Stomach smooth muscle (tissue), 2 donors: ENCODE measurements around the gene ANKRD61.

Experiments
- H3K27ac ChIP-seq: one replicate; pipeline ENCODE4 v1.7.0; 2013; ENCODE audit warnings: mild to moderate bottlenecking, low read length, inconsistent platforms
- H3K27me3 ChIP-seq, 2 donors: one replicate each; pipeline ENCODE4 v1.7.0; 2013; ENCODE audit warnings: low read length in 2 of 2; ENCODE audit not compliant: insufficient read depth in 2 of 2, control insufficient read depth in 1 of 2
- H3K36me3 ChIP-seq, 2 donors: one replicate each; pipeline ENCODE4 v1.7.0; 2013; ENCODE audit warnings: low read length in 2 of 2; ENCODE audit not compliant: control insufficient read depth in 2 of 2, insufficient read depth in 2 of 2
- H3K4me1 ChIP-seq: one replicate; pipeline ENCODE4 v1.7.0; 2013; ENCODE audit warnings: low read length; ENCODE audit not compliant: control insufficient read depth, insufficient read depth
- H3K4me3 ChIP-seq, 2 donors: one replicate each; pipeline ENCODE4 v1.7.0; 2013; ENCODE audit warnings: low read length in 2 of 2
- H3K9ac ChIP-seq, 2 donors: one replicate each; pipeline ENCODE4 v1.7.0; 2013; ENCODE audit warnings: low read length in 2 of 2, mild to moderate bottlenecking in 1 of 2
- H3K9me3 ChIP-seq, 2 donors: one replicate each; pipeline ENCODE4 v1.7.0; 2013; ENCODE audit warnings: low read length in 2 of 2; ENCODE audit not compliant: control insufficient read depth in 2 of 2
- donor health status: healthy.
- donor health status: Pancreatic carcinoma.

The ANKRD61 gene

GRCh38 chr7:6015917-6016652, 15.1 kb upstream of the ANKRD61 start:
- peak overlapping the region; percentile 18 for H3K27ac ChIP-seq
- peak overlapping the region in 1 of 2 donors; percentile 64 for H3K9ac ChIP-seq
- H3K4me1 ChIP-seq, result peaks cover 3% of the 10 kb centered on the region
- no peaks in the 10 kb centered on the region for H3K27me3 ChIP-seq
- H3K4me3 ChIP-seq, result no peak overlapping the region
- H3K9me3 ChIP-seq, result no peaks in the 10 kb centered on the region
- peaks cover 20 to 35% of the 10 kb centered on the region in 2 donors for H3K36me3 ChIP-seq

GRCh38 chr7:6016653-6016966, 14.6 kb upstream of the ANKRD61 start:
- Histone ChIP-seq H3K9me3 (no peaks in the 10 kb centered on the region), H3K4me3 (no peak overlapping the region), H3K27ac (peak overlapping the region; percentile 18), H3K9ac (no peak overlapping the region), H3K4me1 (peaks cover 3% of the 10 kb centered on the region), H3K27me3 (no peaks in the 10 kb centered on the region), H3K36me3 (peaks cover 23 to 35% of the 10 kb centered on the region in 2 donors)

GRCh38 chr7:6020371-6021286, 10.5 kb upstream of the ANKRD61 start:
- no peak overlapping the region for H3K9ac ChIP-seq
- no peaks in the 10 kb centered on the region for H3K27me3 ChIP-seq
- H3K27ac ChIP-seq, result no peak overlapping the region
- no peak overlapping the region for H3K4me3 ChIP-seq
- H3K36me3 ChIP-seq, result peaks cover 55% of the 10 kb centered on the region in 2 donors
- no peaks in the 10 kb centered on the region for H3K9me3 ChIP-seq
- H3K4me1 ChIP-seq, result peaks cover 3% of the 10 kb centered on the region

- peaks cover 53 to 67% of the 10 kb centered on the region in 2 donors for H3K36me3 ChIP-seq
- no peak overlapping the region for H3K4me3 ChIP-seq
- no peaks in the 10 kb centered on the region for H3K27me3 ChIP-seq
- no peak overlapping the region for H3K27ac ChIP-seq
- H3K4me1 ChIP-seq, result peaks cover 2% of the 10 kb centered on the region
- no peak overlapping the region for H3K9ac ChIP-seq
- H3K9me3 ChIP-seq, result no peaks in the 10 kb centered on the region
Measured at GRCh38 chr7:6022707-6023106, 8.5 kb upstream of the ANKRD61 start.

- Histone ChIP-seq H3K9me3 (no peaks in the 10 kb centered on the region), H3K9ac (no peak overlapping the region), H3K27me3 (no peaks in the 10 kb centered on the region), H3K27ac (no peak overlapping the region), H3K4me3 (no peak overlapping the region), H3K4me1 (peaks cover 2% of the 10 kb centered on the region), H3K36me3 (peaks cover 52 to 73% of the 10 kb centered on the region in 2 donors)
Measured at GRCh38 chr7:6023974-6024435, 7.2 kb upstream of the ANKRD61 start.

- Histone ChIP-seq H3K36me3 (peaks cover 42 to 61% of the 10 kb centered on the region in 2 donors), H3K27me3 (no peaks in the 10 kb centered on the region), H3K9ac (no peak overlapping the region), H3K4me1 (peaks cover 2% of the 10 kb centered on the region), H3K9me3 (no peaks in the 10 kb centered on the region), H3K4me3 (no peak overlapping the region), H3K27ac (peak overlapping the region; percentile 31)
Measured at GRCh38 chr7:6026011-6026819, 5.0 kb upstream of the ANKRD61 start.

- H3K27me3 ChIP-seq, result no peaks in the 10 kb centered on the region
- H3K9ac ChIP-seq, result no peak overlapping the region
- H3K36me3 ChIP-seq, result peaks cover 43 to 57% of the 10 kb centered on the region in 2 donors
- peak overlapping the region; percentile 31 for H3K27ac ChIP-seq
- H3K9me3 ChIP-seq, result no peaks in the 10 kb centered on the region
- H3K4me1 ChIP-seq, result peaks cover 2% of the 10 kb centered on the region
- H3K4me3 ChIP-seq, result no peak overlapping the region
Measured at GRCh38 chr7:6026820-6027311, 4.3 kb upstream of the ANKRD61 start.

- Histone ChIP-seq H3K27me3 (no peaks in the 10 kb centered on the region), H3K27ac (no peak overlapping the region), H3K4me1 (peaks cover 2% of the 10 kb centered on the region), H3K36me3 (peaks cover 38 to 51% of the 10 kb centered on the region in 2 donors), H3K9me3 (no peaks in the 10 kb centered on the region), H3K4me3 (no peak overlapping the region), H3K9ac (no peak overlapping the region)
Measured at GRCh38 chr7:6027806-6028365, 3.3 kb upstream of the ANKRD61 start.

GRCh38 chr7:6028563-6028962, 2.6 kb upstream of the ANKRD61 start:
- no peak overlapping the region for H3K27ac ChIP-seq
- H3K27me3 ChIP-seq, result no peaks in the 10 kb centered on the region
- peaks cover 33 to 51% of the 10 kb centered on the region in 2 donors for H3K36me3 ChIP-seq
- no peak overlapping the region for H3K4me3 ChIP-seq
- H3K9ac ChIP-seq, result no peak overlapping the region
- H3K9me3 ChIP-seq, result no peaks in the 10 kb centered on the region
- peaks cover 2% of the 10 kb centered on the region for H3K4me1 ChIP-seq

GRCh38 chr7:6031567-6031966, 391 bp downstream of the ANKRD61 start:
- H3K4me3 ChIP-seq, result no peak overlapping the region
- no peaks in the 10 kb centered on the region for H3K9me3 ChIP-seq
- H3K36me3 ChIP-seq, result peaks cover 38 to 40% of the 10 kb centered on the region in 2 donors
- no peak overlapping the region for H3K27ac ChIP-seq
- no peaks in the 10 kb centered on the region for H3K27me3 ChIP-seq
- H3K4me1 ChIP-seq, result peaks cover 4% of the 10 kb centered on the region
- no peak overlapping the region for H3K9ac ChIP-seq
